Breast epithelium (tissue), 4 donors: Measurements from ENCODE around the gene VAT1L. TPM values are rescaled to one million over a fixed set of nuclear protein-coding genes. Genes with fewer than 3 reads are reported as not detected.

Experiments used
- DNase-seq, 2 donors: peaks; one replicate each; pipeline ENCODE4 v3.0.0-alpha.2; 2019; ENCODE audit warnings: low spot score in 2 of 2
- H3K27ac ChIP-seq, 2 donors: fragments of 200-600 bp; sonication (generic) in 1 of 2; one replicate each; pipeline ENCODE4 v1.5.1; 2016 to 2019; ENCODE audit warnings: mild to moderate bottlenecking in 1 of 2
- H3K27me3 ChIP-seq, 2 donors: fragments of 200-600 bp; sonication (generic) in 1 of 2; one replicate each; pipeline versions ENCODE4 v1.5.1 to v1.6.0; 2017 to 2019; ENCODE audit warnings: control low read depth in 1 of 2, mild to moderate bottlenecking in 1 of 2
- H3K36me3 ChIP-seq: fragments of 200-600 bp; one replicate; pipeline ENCODE4 v1.5.1; 2019
- H3K4me1 ChIP-seq, 2 donors: fragments of 200-600 bp; sonication (generic); one replicate each; pipeline ENCODE4 v1.5.1; 2016 to 2019; ENCODE audit warnings: control low read depth in 1 of 2
- H3K4me3 ChIP-seq, 3 donors: fragments of 200-600 bp; sonication (generic); 1 replicate in 2 of 3; 2 replicates in 1 of 3; pipeline ENCODE4 v1.5.1; 2016 to 2019; ENCODE audit warnings: mild to moderate bottlenecking in 3 of 3, moderate library complexity in 2 of 3
- H3K9me3 ChIP-seq, 2 donors: fragments of 200-600 bp; sonication (generic) in 1 of 2; one replicate each; pipeline ENCODE4 v1.5.1; 2016 to 2019; ENCODE audit warnings: control low read depth in 1 of 2
- CTCF ChIP-seq, 3 donors: fragments of 450-650 bp; IDR thresholded peaks; one replicate each; pipeline ENCODE4 v1.5.1; 2016 to 2017; ENCODE audit warnings: antibody characterized with exemption in 3 of 3, mild to moderate bottlenecking in 3 of 3, moderate library complexity in 3 of 3
- POLR2A ChIP-seq: fragments of 450-650 bp; IDR thresholded peaks from one replicate; pipeline ENCODE4 v1.6.1; 2016; ENCODE audit warnings: antibody characterized with exemption, mild to moderate bottlenecking, moderate library complexity
- POLR2AphosphoS5 ChIP-seq, 3 donors: sonication (generic); formaldehyde crosslinking; IDR thresholded peaks; one replicate each; pipeline ENCODE4 v1.6.1; 2017; ENCODE audit warnings: antibody characterized with exemption in 3 of 3
- intact Hi-C: fragments of 100-400 bp; cut with DNase I; formaldehyde crosslinking; loops from one replicate; pipeline ENCODE4 v1.15.1; 2023; ENCODE audit warnings: low total_unique reads
- total RNA-seq, 3 donors: library from RNA; depleted of rRNA; stranded (reverse); fragments of >200 nt; gene quantifications; one replicate each; pipeline ENCODE4 v1.1.0, GENCODE V29; 2016

VAT1L gene
- total RNA-seq, 3 donors from 2014 or later = 0.33 to 0.88 TPM; not detected in 1

DNA sequence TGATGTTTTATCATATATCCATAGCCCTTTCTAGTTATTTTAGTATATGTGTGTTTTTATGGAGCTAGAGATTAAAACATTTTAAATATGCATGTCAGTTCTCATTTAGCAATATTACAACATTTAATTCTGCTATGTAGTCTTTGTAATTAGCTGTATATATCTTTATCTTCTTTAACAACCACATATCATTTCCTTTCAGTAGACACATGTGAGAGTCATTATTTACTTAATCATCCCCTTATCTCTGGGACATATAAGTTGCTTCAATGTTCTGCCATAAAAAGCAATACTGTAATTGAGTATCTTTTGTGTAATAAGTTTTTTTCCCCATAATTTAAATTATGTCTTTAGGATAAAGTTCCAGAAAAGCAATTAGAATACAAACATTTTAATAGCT lies 182.0 kb downstream of the VAT1L start:
- Histone ChIP-seq H3K36me3 (no peaks in the 10 kb centered on the region), H3K27ac (no peak overlapping the region), H3K4me3 (no peak overlapping the region), H3K27me3 (no peaks in the 10 kb centered on the region), H3K9me3 (no peaks in the 10 kb centered on the region), H3K4me1 (no peaks in the 10 kb centered on the region)
- TF ChIP-seq POLR2AphosphoS5 (IDR thresholded peaks at IDR 0.05) = no peak
- TF ChIP-seq POLR2A = no peak
- no peak for TF ChIP-seq CTCF (IDR thresholded peaks at IDR 0.05)
- intact Hi-C loops = loop anchor here (10.0 kb wide), 1 partner anchor 296 kb away; no protein-coding TSS in a partner anchor
- no peak for DNase-seq

- Histone ChIP-seq H3K27me3 (no peaks in the 10 kb centered on the region), H3K4me3 (no peak overlapping the region), H3K9me3 (no peaks in the 10 kb centered on the region), H3K4me1 (no peaks in the 10 kb centered on the region), H3K36me3 (no peaks in the 10 kb centered on the region), H3K27ac (no peak overlapping the region)
- peak; percentile 57 to 81 for DNase-seq
- intact Hi-C loops = loop anchor here (10.0 kb wide), 1 partner anchor 297 kb away; no protein-coding TSS in a partner anchor
- TF ChIP-seq CTCF (IDR thresholded peaks at IDR 0.05) (peak; percentile 60 to 79 (median 71)), POLR2A (no peak), POLR2AphosphoS5 (IDR thresholded peaks at IDR 0.05) (no peak)
These were observed 183.1 kb downstream of the VAT1L start for GRCh38 chr16:77971306-77972061.

GRCh38 chr16:77972062-77972392 lies 183.7 kb downstream of the VAT1L start:
- DNase-seq = no peak
- intact Hi-C loops = loop anchor here (10.0 kb wide), 1 partner anchor 297 kb away; no protein-coding TSS in a partner anchor
- TF ChIP-seq POLR2AphosphoS5 (IDR thresholded peaks at IDR 0.05) (no peak), CTCF (IDR thresholded peaks at IDR 0.05) (no peak), POLR2A (no peak)

DNA sequence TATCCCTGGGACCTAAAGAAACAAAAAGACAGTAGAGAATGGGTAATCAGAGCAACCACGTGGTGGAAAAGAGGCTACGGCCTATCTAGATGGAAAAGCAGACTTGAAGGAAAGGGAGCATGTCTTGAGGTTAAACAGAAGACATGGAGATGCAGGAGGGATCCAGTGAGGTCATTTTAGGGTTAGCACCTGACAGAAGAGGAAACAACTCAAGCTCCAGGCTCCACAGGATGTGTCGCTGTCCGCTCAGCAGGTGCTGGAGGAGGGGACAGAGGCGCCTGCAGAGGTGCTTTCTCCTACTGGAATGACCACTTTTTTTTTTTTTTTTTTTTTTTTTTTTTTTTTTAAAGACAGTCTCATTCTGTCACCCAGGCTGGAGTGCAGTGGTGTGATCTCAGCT lies 186.5 kb downstream of the VAT1L start:
- H3K9me3 ChIP-seq = no peaks in the 10 kb centered on the region
- no peak for TF ChIP-seq POLR2AphosphoS5 (IDR thresholded peaks at IDR 0.05)
- intact Hi-C loops = loop anchor here (10.0 kb wide), 1 partner anchor 300 kb away; no protein-coding TSS in a partner anchor
- no peak overlapping the region for H3K4me3 ChIP-seq
- no peak overlapping the region for H3K27ac ChIP-seq
- no peaks in the 10 kb centered on the region for H3K36me3 ChIP-seq
- no peak for DNase-seq
- H3K27me3 ChIP-seq = no peaks in the 10 kb centered on the region
- no peaks in the 10 kb centered on the region for H3K4me1 ChIP-seq

More at GRCh38 chr16:77972062-77972392, 183.7 kb downstream of the VAT1L start:
- Histone ChIP-seq H3K4me1 (no peaks in the 10 kb centered on the region), H3K27me3 (no peaks in the 10 kb centered on the region), H3K4me3 (no peak overlapping the region), H3K27ac (no peak overlapping the region), H3K9me3 (no peaks in the 10 kb centered on the region), H3K36me3 (no peaks in the 10 kb centered on the region)

DNA sequence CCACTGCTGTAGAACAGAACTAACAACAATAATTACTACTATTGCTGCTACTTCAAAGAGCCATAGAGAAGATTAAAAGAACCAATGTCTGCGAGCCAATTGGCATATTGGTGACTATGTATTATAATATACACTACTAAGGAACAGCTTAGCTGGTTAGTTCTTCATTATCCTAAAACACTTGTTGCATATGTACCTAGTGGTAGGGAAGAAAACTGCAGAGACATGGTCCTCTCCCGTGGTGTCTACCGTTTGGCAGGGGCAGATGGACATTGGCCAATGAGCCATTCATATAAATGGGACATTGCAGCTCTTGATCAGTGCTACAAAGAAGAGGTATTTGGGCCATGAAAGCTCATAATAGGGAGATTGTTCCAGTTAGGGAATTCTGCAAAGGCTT lies 187.6 kb downstream of the VAT1L start:
- intact Hi-C loops = loop anchor here (10.0 kb wide), 1 partner anchor 301 kb away; no protein-coding TSS in a partner anchor
- Histone ChIP-seq H3K4me3 (no peak overlapping the region), H3K27ac (no peak overlapping the region), H3K9me3 (no peaks in the 10 kb centered on the region), H3K36me3 (no peaks in the 10 kb centered on the region), H3K4me1 (no peaks in the 10 kb centered on the region), H3K27me3 (no peaks in the 10 kb centered on the region)
- TF ChIP-seq POLR2AphosphoS5 (IDR thresholded peaks at IDR 0.05) = no peak
- no peak for TF ChIP-seq POLR2A
- TF ChIP-seq CTCF (IDR thresholded peaks at IDR 0.05) = no peak
- no peak for DNase-seq
